ENCODE results near the gene MVB12A. TPM values are rescaled to one million over a fixed set of nuclear protein-coding genes. Genes with fewer than 3 reads are reported as not detected.

The MVB12A gene
- total RNA-seq, 1 donor from 2014 or later = 45.3 TPM

GRCh38 chr19:17402982-17403855, 16.6 kb upstream of the MVB12A start:
- ATAC-seq = peak; percentile 43 to 59
- TF ChIP-seq CTCF (IDR thresholded peaks at IDR 0.05) = no peak
- Histone ChIP-seq H3K9me3 (no peaks in the 10 kb centered on the region), H3K4me3 (peak overlapping the region; percentile 72), H3K36me3 (peaks cover 15% of the 10 kb centered on the region), H3K4me1 (peaks cover 21% of the 10 kb centered on the region), H3K27ac (no peak overlapping the region), H3K27me3 (ENCODE audit: low read depth) (no peaks in the 10 kb centered on the region)
- intact Hi-C loops (cut with DNase I) = no loop called here
- DNase-seq = no peak

GRCh38 chr19:17404015-17404414, 15.8 kb upstream of the MVB12A start:
- DNase-seq = no peak

GRCh38 chr19:17404621-17405249, 15.1 kb upstream of the MVB12A start:
- peak in 1 of 2 donors; percentile 9 for ATAC-seq

More at GRCh38 chr19:17404015-17404414, 15.8 kb upstream of the MVB12A start:
- Histone ChIP-seq H3K4me1 (peaks cover 25% of the 10 kb centered on the region), H3K9me3 (no peaks in the 10 kb centered on the region), H3K27me3 (ENCODE audit: low read depth) (no peaks in the 10 kb centered on the region), H3K36me3 (peaks cover 15% of the 10 kb centered on the region), H3K4me3 (peak overlapping the region; percentile 72), H3K27ac (no peak overlapping the region)
- no peak for ATAC-seq
- intact Hi-C loops (cut with DNase I) = no loop called here
- no peak for TF ChIP-seq CTCF (IDR thresholded peaks at IDR 0.05)

GRCh38 chr19:17405250-17406045, 14.4 kb upstream of the MVB12A start, which contains the start of gene BST2:
BST2 (minus strand) TSS chr19:17405630; CDS start chr19:17405575, 55 bp downstream.
- DNase-seq (peak; percentile 75), ATAC-seq (peak; percentile 93 to 96)
- H3K27ac ChIP-seq = peak within 1 kb of the TSS; percentile 85
- H3K4me3 ChIP-seq = peak within 1 kb of the TSS; percentile 72
- H3K4me1 ChIP-seq = peaks cover 25% of the 10 kb centered on the region
- intact Hi-C loops (cut with DNase I) = no loop called here
- H3K9me3 ChIP-seq = no peaks in the 10 kb centered on the region
- peaks cover 10% of the 10 kb centered on the region for H3K36me3 ChIP-seq
- no peak for TF ChIP-seq CTCF (IDR thresholded peaks at IDR 0.05)
- H3K27me3 ChIP-seq (ENCODE audit: low read depth) = no peaks in the 10 kb centered on the region

More at GRCh38 chr19:17404621-17405249, 15.1 kb upstream of the MVB12A start:
- no peaks in the 10 kb centered on the region for H3K27me3 ChIP-seq (ENCODE audit: low read depth)
- TF ChIP-seq CTCF (IDR thresholded peaks at IDR 0.05) = no peak
- intact Hi-C loops (cut with DNase I) = no loop called here
- no peaks in the 10 kb centered on the region for H3K9me3 ChIP-seq
- H3K36me3 ChIP-seq = peaks cover 13% of the 10 kb centered on the region
- peaks cover 25% of the 10 kb centered on the region for H3K4me1 ChIP-seq
- H3K27ac ChIP-seq = peak overlapping the region; percentile 85
- no peak for DNase-seq
- H3K4me3 ChIP-seq = peak overlapping the region; percentile 72
